Thyroid gland (tissue), 4 donors: ENCODE data around the gene MYLK4. TPM values are rescaled to one million over a fixed set of nuclear protein-coding genes. Genes with fewer than 3 reads are reported as not detected.

ENCODE experiments used
- DNase-seq, 2 donors: peaks; one replicate each; pipeline ENCODE4 v3.0.0-alpha.2; 2019
- H3K27ac ChIP-seq, 3 donors: fragments of 200-600 bp; sonication (generic); 1 replicate in 2 of 3; 2 replicates in 1 of 3; pipeline ENCODE4 v1.5.1; 2016 to 2019; ENCODE audit warnings: mild to moderate bottlenecking in 1 of 3, moderate library complexity in 1 of 3
- H3K27me3 ChIP-seq: fragments of 200-600 bp; sonication (generic); one replicate; pipeline ENCODE4 v1.5.1; 2019
- H3K36me3 ChIP-seq, 2 donors: fragments of 200-600 bp; sonication (generic); one replicate each; pipeline ENCODE4 v1.5.1; 2016 to 2019
- H3K4me1 ChIP-seq, 2 donors: fragments of 200-600 bp; sonication (generic); one replicate each; pipeline ENCODE4 v1.5.1; 2017 to 2019
- H3K4me3 ChIP-seq, 3 donors: fragments of 200-600 bp; sonication (generic); replicated peaks in 1 of 3; 1 replicate in 2 of 3; 2 replicates in 1 of 3; pipeline ENCODE4 v1.5.1; 2016; ENCODE audit warnings: mild to moderate bottlenecking in 1 of 3
- H3K9me3 ChIP-seq: fragments of 200-600 bp; sonication (generic); one replicate; pipeline ENCODE4 v1.5.1; 2017
- POLR2A ChIP-seq, 2 donors: fragments of 450-650 bp; IDR thresholded peaks; one replicate each; pipeline ENCODE4 v1.6.1; 2017; ENCODE audit warnings: antibody characterized with exemption in 2 of 2, mild to moderate bottlenecking in 2 of 2, moderate library complexity in 1 of 2
- WGBS, 2 donors: methylation state at CpG; one replicate each; pipeline ENCODE4 v1.1.5; 2017; 5-methylcytosine and 5-hydroxymethylcytosine counted together
- intact Hi-C: fragments of 100-400 bp; cut with DNase I; formaldehyde crosslinking; loops from one replicate; pipeline ENCODE4 v1.15.1; 2023
- total RNA-seq, 4 donors: library from RNA; depleted of rRNA; stranded (reverse); fragments of >200 nt; gene quantifications; one replicate each; pipeline ENCODE4 v1.2.3, GENCODE V29; 2016
- TF ChIP-seq, protein P1 (sequence below), 6 experiments: fragments of 200-600 bp in 3 of 6; fragments of 450-650 bp in 3 of 6; sonication (generic) in 3 of 6; IDR thresholded peaks; one replicate each; pipeline ENCODE4 v1.5.1; 2016 to 2019; ENCODE audit warnings: antibody characterized with exemption in 6 of 6, mild to moderate bottlenecking in 2 of 6, inconsistent platforms in 1 of 6, moderate library complexity in 1 of 6

Gene MYLK4
- total RNA-seq, 4 donors from 2014 or later = 0.94 to 1.8 (median 1.1) TPM

DNA sequence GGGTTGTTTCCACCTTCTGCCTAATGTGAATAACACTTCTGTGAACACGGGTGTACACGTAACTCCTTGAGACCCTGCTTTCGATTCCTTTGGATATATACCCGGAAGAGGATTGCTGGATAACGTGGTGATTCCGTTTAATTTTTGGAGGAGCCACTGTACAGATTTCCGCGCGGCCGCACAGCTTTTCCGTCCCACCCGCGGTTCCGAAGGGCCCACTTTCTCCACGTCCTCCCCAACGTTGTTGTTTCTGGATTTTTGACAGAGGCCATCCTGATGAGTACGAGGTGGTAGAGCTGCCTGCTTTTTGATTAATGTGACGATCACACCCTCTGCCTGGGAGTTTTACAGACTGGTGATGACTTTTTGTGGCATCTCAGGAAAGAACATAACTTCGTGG, 114.0 kb downstream of the MYLK4 start:
- Histone ChIP-seq H3K9me3 (no peaks in the 10 kb centered on the region), H3K27ac (no peak overlapping the region), H3K36me3 (no peaks in the 10 kb centered on the region), H3K4me3 (no peak overlapping the region), H3K27me3 (no peaks in the 10 kb centered on the region), H3K4me1 (peaks cover 3 to 11% of the 10 kb centered on the region in 2 donors)
- TF ChIP-seq POLR2A (IDR thresholded peaks at IDR 0.05) = no peak
- TF ChIP-seq, protein P1, sequence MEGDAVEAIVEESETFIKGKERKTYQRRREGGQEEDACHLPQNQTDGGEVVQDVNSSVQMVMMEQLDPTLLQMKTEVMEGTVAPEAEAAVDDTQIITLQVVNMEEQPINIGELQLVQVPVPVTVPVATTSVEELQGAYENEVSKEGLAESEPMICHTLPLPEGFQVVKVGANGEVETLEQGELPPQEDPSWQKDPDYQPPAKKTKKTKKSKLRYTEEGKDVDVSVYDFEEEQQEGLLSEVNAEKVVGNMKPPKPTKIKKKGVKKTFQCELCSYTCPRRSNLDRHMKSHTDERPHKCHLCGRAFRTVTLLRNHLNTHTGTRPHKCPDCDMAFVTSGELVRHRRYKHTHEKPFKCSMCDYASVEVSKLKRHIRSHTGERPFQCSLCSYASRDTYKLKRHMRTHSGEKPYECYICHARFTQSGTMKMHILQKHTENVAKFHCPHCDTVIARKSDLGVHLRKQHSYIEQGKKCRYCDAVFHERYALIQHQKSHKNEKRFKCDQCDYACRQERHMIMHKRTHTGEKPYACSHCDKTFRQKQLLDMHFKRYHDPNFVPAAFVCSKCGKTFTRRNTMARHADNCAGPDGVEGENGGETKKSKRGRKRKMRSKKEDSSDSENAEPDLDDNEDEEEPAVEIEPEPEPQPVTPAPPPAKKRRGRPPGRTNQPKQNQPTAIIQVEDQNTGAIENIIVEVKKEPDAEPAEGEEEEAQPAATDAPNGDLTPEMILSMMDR (IDR thresholded peaks at IDR 0.05) = no peak
- no peak for DNase-seq
- intact Hi-C loops = no loop called here
- 93 to 96% methylated on average over 19 of the region's 19 CpGs for WGBS, 2 donors

DNA sequence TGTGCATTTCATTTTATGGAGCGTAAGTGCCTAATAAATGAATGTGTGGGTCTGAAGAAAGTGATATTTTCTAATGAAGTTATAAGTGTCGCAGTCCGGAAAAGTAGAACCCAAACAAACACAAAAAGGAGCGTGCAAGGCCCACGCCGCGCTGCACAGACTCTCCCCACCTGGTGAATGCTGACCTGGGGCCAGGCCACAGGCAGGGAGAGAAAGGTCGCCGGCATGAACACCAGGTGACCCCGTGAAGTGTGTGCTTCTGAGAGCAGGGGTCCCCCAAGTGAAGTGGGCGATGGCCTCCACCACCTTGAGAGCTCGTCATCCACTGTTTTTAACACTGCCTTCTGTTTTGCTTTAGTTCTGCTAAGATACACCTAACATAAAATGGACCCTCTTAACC, 114.8 kb downstream of the MYLK4 start:
- DNase-seq = no peak
- H3K4me3 ChIP-seq = no peak overlapping the region
- no peaks in the 10 kb centered on the region for H3K9me3 ChIP-seq
- H3K36me3 ChIP-seq = no peaks in the 10 kb centered on the region
- no peak for TF ChIP-seq POLR2A (IDR thresholded peaks at IDR 0.05)
- TF ChIP-seq, protein P1 (IDR thresholded peaks at IDR 0.05) = no peak
- 87 to 95% methylated on average over 12 of the region's 12 CpGs for WGBS, 2 donors
- intact Hi-C loops = no loop called here
- H3K27ac ChIP-seq = no peak overlapping the region
- H3K27me3 ChIP-seq = no peaks in the 10 kb centered on the region
- H3K4me1 ChIP-seq = peaks cover 3 to 11% of the 10 kb centered on the region in 2 donors

DNA sequence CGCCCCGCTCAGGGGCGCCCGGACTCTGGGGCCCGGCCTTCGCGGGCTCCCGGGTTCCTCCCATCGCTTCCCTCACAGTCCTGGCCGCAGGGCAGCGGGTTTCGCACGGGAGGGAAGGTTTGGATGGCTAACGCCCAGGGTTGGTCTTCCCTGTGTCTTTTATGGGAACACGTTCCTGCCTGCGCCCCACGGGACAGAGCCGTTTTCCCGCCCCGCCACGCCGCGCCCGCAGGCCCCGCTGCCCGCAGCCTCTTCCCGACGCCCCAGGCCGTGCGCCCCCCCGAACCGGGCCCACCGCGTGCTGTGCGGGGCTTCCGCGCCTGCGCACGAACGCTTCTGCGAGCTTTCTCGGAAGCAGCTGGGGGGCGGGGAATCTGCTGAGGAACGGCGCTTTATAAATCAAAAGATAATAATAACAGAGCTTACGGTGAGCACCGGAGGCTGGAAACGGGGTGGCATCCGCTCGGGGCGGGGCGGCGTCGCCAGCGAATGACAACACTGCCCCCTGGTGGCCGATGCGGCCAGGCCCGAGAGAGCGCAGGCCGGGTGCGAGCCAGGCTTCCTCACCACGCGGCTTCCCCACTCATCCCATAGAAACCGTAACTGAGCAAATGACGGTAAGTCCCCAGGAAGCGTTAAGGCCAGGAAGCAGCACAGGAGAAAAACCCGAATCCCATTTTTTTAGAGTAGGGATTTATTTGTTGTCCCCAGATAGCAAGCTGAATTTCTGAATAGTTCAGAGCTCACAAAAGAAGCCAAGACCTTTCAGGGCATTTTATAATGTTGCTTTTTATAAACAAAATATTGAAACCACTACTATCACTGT, 116.4 kb downstream of the MYLK4 start:
- no peak for TF ChIP-seq POLR2A (IDR thresholded peaks at IDR 0.05)
- TF ChIP-seq, protein P1 (IDR thresholded peaks at IDR 0.05) = peak; percentile 81 to 99 (median 92)
- peaks cover 3 to 11% of the 10 kb centered on the region in 2 donors for H3K4me1 ChIP-seq
- 4 to 5% methylated on average over 26 to 63 of the region's 67 CpGs for WGBS, 2 donors

DNA sequence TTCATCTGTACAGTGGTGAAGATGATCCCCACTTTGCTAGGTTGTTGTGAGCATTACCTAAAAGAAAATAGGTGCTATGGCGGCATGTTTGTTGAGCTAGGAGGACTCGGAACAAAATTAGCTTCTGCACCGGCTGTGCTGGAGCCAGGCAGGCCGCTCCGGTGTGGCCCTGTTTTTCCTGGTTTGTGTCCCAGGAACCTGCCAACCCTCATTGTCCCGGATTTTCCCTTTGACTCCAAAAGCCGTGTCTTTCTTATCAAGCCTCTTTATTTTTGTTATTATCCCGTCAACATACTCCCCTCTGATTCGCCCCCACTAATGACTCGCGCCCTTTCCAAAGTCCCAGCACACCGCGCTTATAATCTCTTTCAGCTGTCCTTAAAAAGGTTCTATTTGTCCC, 117.0 kb downstream of the MYLK4 start:
- Histone ChIP-seq H3K9me3 (no peaks in the 10 kb centered on the region), H3K4me3 (peak overlapping the region in 1 of 3 donors; percentile 57), H3K27ac (peak overlapping the region in 2 of 3 donors; percentile 22 to 65), H3K4me1 (peaks cover 3 to 11% of the 10 kb centered on the region in 2 donors), H3K36me3 (no peaks in the 10 kb centered on the region), H3K27me3 (no peaks in the 10 kb centered on the region)
- WGBS, 2 donors = 64 to 67% methylated on average over 13 of the region's 13 CpGs
- TF ChIP-seq, protein P1 (IDR thresholded peaks at IDR 0.05) = no peak
- no peak for TF ChIP-seq POLR2A (IDR thresholded peaks at IDR 0.05)
- intact Hi-C loops = loop anchor here (5.0 kb wide), 1 partner anchor 1036 kb away; no protein-coding TSS in a partner anchor
- DNase-seq = no peak

More for the DNA sequence above, 116.4 kb downstream of the MYLK4 start:
- Histone ChIP-seq H3K27ac (peak overlapping the region in 2 of 3 donors; percentile 22 to 65), H3K9me3 (no peaks in the 10 kb centered on the region), H3K27me3 (no peaks in the 10 kb centered on the region), H3K4me3 (peak overlapping the region; percentile 40 to 57 (median 45)), H3K36me3 (no peaks in the 10 kb centered on the region)
- peak; percentile 69 to 76 for DNase-seq
- intact Hi-C loops = loop anchor here (5.0 kb wide), 1 partner anchor 1037 kb away; no protein-coding TSS in a partner anchor
